SK-N-SH (cell line): Measurements from ENCODE around the gene ENOX1. TPM values are rescaled to one million over a fixed set of nuclear protein-coding genes. Genes with fewer than 3 reads are reported as not detected.
A peak's percentile ranks its signal among the peaks of the same experiment; 100 is the strongest.

ENCODE experiments used
- CTCF ChIA-PET: fragments of 300-600, 350-600 bp; formaldehyde crosslinking; extraction: SDS; loops from one replicate; lab custom pipeline; 2021; lab: Yijun Ruan, JAX
- POLR2A ChIA-PET: fragments of 350-600 bp; sonication (Branson Sonifier 250); formaldehyde crosslinking; extraction: SDS; loops from one replicate; lab custom pipeline; 2020; ENCODE audit warnings: antibody characterized with exemption, inconsistent platforms; lab: Yijun Ruan, JAX
- DNase-seq: peaks from one replicate; pipeline ENCODE4 v3.0.0; 2012
- H2AFZ ChIP-seq: fragments of 200-600 bp; sonication (generic); 2 replicates; pipeline ENCODE4 v1.8.1; 2016; ENCODE audit warnings: antibody characterized with exemption, mild to moderate bottlenecking, low read depth
- H3F3A ChIP-seq: fragments of 200-600 bp; sonication (generic); replicated peaks from 2 replicates; pipeline ENCODE3; 2016; ENCODE audit warnings: antibody characterized with exemption, mild to moderate bottlenecking; ENCODE audit not compliant: insufficient read depth
- H3K27ac ChIP-seq, 2 experiments: fragments of 200-500 bp in 1 of 2; fragments of 200-600 bp in 1 of 2; sonication (Bioruptor generic) in 1 of 2; sonication (generic), shearing (Covaris generic) in 1 of 2; 2 replicates each; pipeline versions ENCODE4 v1.5.1 to v1.6.1; 2014 to 2016; ENCODE audit warnings: low read depth in 2 of 2, inconsistent platforms in 1 of 2, low read length in 1 of 2, mild to moderate bottlenecking in 1 of 2, mixed read lengths in 1 of 2
- H3K27me3 ChIP-seq: fragments of 200-600 bp; sonication (generic), shearing (Covaris generic); 2 replicates; pipeline ENCODE4 v1.6.1; 2016; ENCODE audit warnings: mixed run types; ENCODE audit not compliant: insufficient read depth
- H3K36me3 ChIP-seq, 2 experiments: fragments of 200-500 bp in 1 of 2; fragments of 200-600 bp in 1 of 2; sonication (Bioruptor generic) in 1 of 2; sonication (generic) in 1 of 2; replicated peaks in 1 of 2; 2 replicates each; pipeline versions ENCODE3 to v1.5.1; 2014 to 2016; ENCODE audit warnings: low read length in 1 of 2, mild to moderate bottlenecking in 1 of 2; ENCODE audit not compliant: insufficient read depth in 2 of 2, control insufficient read depth in 1 of 2
- H3K4me1 ChIP-seq, 2 experiments: fragments of 200-500 bp in 1 of 2; fragments of 200-600 bp in 1 of 2; sonication (Bioruptor generic) in 1 of 2; sonication (generic), shearing (Covaris generic) in 1 of 2; 2 replicates each; pipeline versions ENCODE4 v1.5.1 to v1.6.1; 2014 to 2016; ENCODE audit warnings: low read depth in 1 of 2, low read length in 1 of 2, mixed run types in 1 of 2; ENCODE audit not compliant: insufficient read depth in 2 of 2, control insufficient read depth in 1 of 2
- H3K4me2 ChIP-seq: fragments of 200-600 bp; sonication (generic), shearing (Covaris generic); 2 replicates; pipeline ENCODE4 v1.6.1; 2017; ENCODE audit warnings: mixed run types
- H3K4me3 ChIP-seq, 2 experiments: fragments of 200-500 bp in 1 of 2; fragments of 200-600 bp in 1 of 2; sonication (Bioruptor generic) in 1 of 2; sonication (generic), shearing (Covaris generic) in 1 of 2; 2 replicates each; pipeline versions ENCODE4 v1.5.1 to v1.8.1; 2014 to 2016; ENCODE audit warnings: low read depth in 2 of 2, inconsistent platforms in 1 of 2, low read length in 1 of 2, mild to moderate bottlenecking in 1 of 2, mixed read lengths in 1 of 2, moderate library complexity in 1 of 2
- H3K79me2 ChIP-seq: fragments of 200-600 bp; sonication (generic); 2 replicates; pipeline ENCODE4 v1.8.1; 2017; ENCODE audit warnings: mild to moderate bottlenecking; ENCODE audit not compliant: insufficient read depth
- H3K9ac ChIP-seq: fragments of 200-600 bp; sonication (generic); 2 replicates; pipeline ENCODE4 v1.6.1; 2017; ENCODE audit warnings: mixed run types
- H3K9me2 ChIP-seq: fragments of 200-600 bp; sonication (generic); 2 replicates; pipeline ENCODE4 v1.6.1; 2017; ENCODE audit warnings: mixed run types
- H3K9me3 ChIP-seq: fragments of 200-600 bp; sonication (generic); 2 replicates; pipeline ENCODE4 v1.6.1; 2017; ENCODE audit warnings: mixed run types, mild to moderate bottlenecking, moderate library complexity
- H4K20me1 ChIP-seq: fragments of 200-600 bp; sonication (generic); 2 replicates; pipeline ENCODE4 v1.6.1; 2017; ENCODE audit warnings: mild to moderate bottlenecking, mixed run types; ENCODE audit not compliant: insufficient read depth
- CHD2 ChIP-seq: fragments of 150-350 bp; IDR thresholded peaks from 2 replicates; pipeline ENCODE4 v1.6.1; 2018; ENCODE audit warnings: low read length; ENCODE audit not compliant: partially characterized antibody
- EZH2phosphoT487 ChIP-seq: fragments of 200-600 bp; sonication (generic); IDR thresholded peaks from 2 replicates; pipeline ENCODE4 v1.6.1; 2017; ENCODE audit warnings: low read depth, mixed run types, mild to moderate bottlenecking, antibody characterized with exemption, moderate library complexity, borderline replicate concordance
- FOSL2 ChIP-seq: IDR thresholded peaks from 2 replicates; pipeline ENCODE4 v1.4.0; 2012; ENCODE audit warnings: low read depth, mild to moderate bottlenecking, moderate library complexity, borderline replicate concordance
- FOXJ3 ChIP-seq: sonication (generic); formaldehyde crosslinking; IDR thresholded peaks from 2 replicates; pipeline ENCODE4 v1.5.1; 2020; ENCODE audit warnings: mild to moderate bottlenecking, missing genetic modification reagents
- GABPA ChIP-seq: IDR thresholded peaks from 2 replicates; pipeline ENCODE4 v1.4.0; 2012; ENCODE audit warnings: low read depth, mild to moderate bottlenecking
- GATA2 ChIP-seq: sonication (generic); formaldehyde crosslinking; IDR thresholded peaks from 2 replicates; pipeline ENCODE4 v1.5.0; 2020; ENCODE audit warnings: mild to moderate bottlenecking, missing genetic modification reagents
- JUND ChIP-seq: IDR thresholded peaks from 2 replicates; pipeline ENCODE4 v1.4.0; 2012
- MAX ChIP-seq: IDR thresholded peaks from 2 replicates; pipeline ENCODE4 v1.4.0; 2012; ENCODE audit warnings: low read depth
- PBX3 ChIP-seq: IDR thresholded peaks from 2 replicates; pipeline ENCODE4; 2012
- POLR2AphosphoS5 ChIP-seq: IDR thresholded peaks from 2 replicates; pipeline ENCODE4 v1.6.1; 2012; ENCODE audit warnings: low read depth, low read length
- RAD21 ChIP-seq: IDR thresholded peaks from 2 replicates; pipeline ENCODE4 v1.6.1; 2012; ENCODE audit warnings: mild to moderate bottlenecking, low read length
- RCOR1 ChIP-seq: fragments of 150-350 bp; IDR thresholded peaks from 2 replicates; pipeline ENCODE4 v1.6.1; 2017; ENCODE audit warnings: antibody characterized with exemption, low read length
- REST ChIP-seq: IDR thresholded peaks from 2 replicates; pipeline ENCODE4 v1.6.1; 2012; ENCODE audit warnings: mild to moderate bottlenecking, low read depth, low read length, moderate library complexity
- RXRA ChIP-seq: IDR thresholded peaks from 2 replicates; pipeline ENCODE4 v1.4.0; 2012; ENCODE audit warnings: low read depth, mild to moderate bottlenecking, borderline replicate concordance
- SIN3A ChIP-seq: IDR thresholded peaks from 2 replicates; pipeline ENCODE4 v1.6.1; 2012; ENCODE audit warnings: low read depth, mild to moderate bottlenecking, low read length, moderate library complexity, borderline replicate concordance
- SMC3 ChIP-seq: IDR thresholded peaks from 2 replicates; pipeline ENCODE4 v1.6.1; 2012; ENCODE audit warnings: low read depth, low read length, improper control_type of control experiment
- TAF1 ChIP-seq: IDR thresholded peaks from 2 replicates; pipeline ENCODE4 v1.6.1; 2012; ENCODE audit warnings: low read depth, mild to moderate bottlenecking, low read length, moderate library complexity, borderline replicate concordance
- TCF12 ChIP-seq: IDR thresholded peaks from 2 replicates; pipeline ENCODE4 v1.4.0; 2012
- YY1 ChIP-seq: IDR thresholded peaks from 2 replicates; pipeline ENCODE4 v1.4.0; 2012; ENCODE audit warnings: low read depth, mild to moderate bottlenecking
- ZBTB33 ChIP-seq: IDR thresholded peaks from 2 replicates; pipeline ENCODE4 v1.4.0; 2012; ENCODE audit warnings: low read depth, borderline replicate concordance
- whole genome bisulfite sequencing: methylation state at CpG from one replicate; pipeline ENCODE4 v1.1.6; 2017; ENCODE audit warnings: low lambda C conversion rate; 5-methylcytosine and 5-hydroxymethylcytosine counted together
- polyA plus RNA-seq, 3 experiments: library from polyadenylated mRNA; depleted of rRNA; stranded (reverse); fragments of >200 nt; gene quantifications; 2 replicates each; pipeline ENCODE4 v1.2.3, GENCODE V29; 2012

Gene ENOX1
- polyA plus RNA-seq, 1 of the 3 experiments (the other 2 are of a cell fraction): 5.8 TPM

- H3K27ac ChIP-seq: peak overlapping the region; percentile 66; a peak in 3 of 4 replicates
- no peak overlapping the region for H3K4me3 ChIP-seq
- no peaks in the 10 kb centered on the region for H4K20me1 ChIP-seq
- H2AFZ ChIP-seq: 0 out of 2 replicates have a peak overlapping the region, but pooled peaks have one; percentile 64
- 51% methylated on average over 6 of the region's 6 CpGs for WGBS
- POLR2A ChIA-PET: no interaction called here
- CTCF ChIA-PET: no interaction called here
- H3K9me3 ChIP-seq: no peaks in the 10 kb centered on the region
- H3K4me2 ChIP-seq: peak overlapping the region; percentile 63
- H3K4me1 ChIP-seq: peaks cover 29 to 45% of the 10 kb centered on the region in 2 experiments
- H3K9me2 ChIP-seq: no peaks in the 10 kb centered on the region
- no peaks in the 10 kb centered on the region for H3K36me3 ChIP-seq
- peaks cover 17% of the 10 kb centered on the region for H3F3A ChIP-seq
- no peak for DNase-seq
- no peaks in the 10 kb centered on the region for H3K27me3 ChIP-seq
- no peaks in the 10 kb centered on the region for H3K79me2 ChIP-seq
- TF ChIP-seq PBX3: no peak
- TF ChIP-seq SIN3A: no peak
- TF ChIP-seq SMC3: no peak
- no peak for TF ChIP-seq CHD2
- no peak overlapping the region for H3K9ac ChIP-seq
These were observed 479.4 kb downstream of the ENOX1 start for GRCh38 chr13:43307221-43307920.

GRCh38 chr13:43306372-43306771, 480.4 kb downstream of the ENOX1 start:
- no peak for DNase-seq
- TF ChIP-seq REST (no peak), YY1 (no peak), RAD21 (no peak), PBX3 (no peak), FOXJ3 (no peak), POLR2AphosphoS5 (no peak), TAF1 (no peak), SMC3 (no peak), FOSL2 (no peak), GABPA (no peak), ZBTB33 (no peak), TCF12 (no peak), GATA2 (no peak), RXRA (no peak), JUND (no peak), MAX (no peak), RCOR1 (no peak), EZH2phosphoT487 (no peak)
- no peak overlapping the region for H3K4me2 ChIP-seq

More at GRCh38 chr13:43306372-43306771, 480.4 kb downstream of the ENOX1 start:
- Histone ChIP-seq H3K79me2 (no peaks in the 10 kb centered on the region), H4K20me1 (no peaks in the 10 kb centered on the region), H2AFZ (no peak overlapping the region; the same call in 1 of the 2 replicates), H3K9me2 (no peaks in the 10 kb centered on the region), H3K9me3 (no peaks in the 10 kb centered on the region), H3K4me1 (peaks cover 29 to 53% of the 10 kb centered on the region in 2 experiments), H3K9ac (no peak overlapping the region), H3K27me3 (no peaks in the 10 kb centered on the region), H3F3A (peaks cover 17% of the 10 kb centered on the region), H3K27ac (no peak overlapping the region), H3K36me3 (no peaks in the 10 kb centered on the region), H3K4me3 (no peak overlapping the region)
- ChIA-PET POLR2A (no interaction called here), CTCF (interaction anchor here (1.3 to 6.9 kb wide), 4 partner anchors 11 to 498 kb away, joined by 4 to 50 read pairs (median 6); no protein-coding TSS in a partner anchor)
